A673 (cell line): Measurements from ENCODE around the gene CMBL.

Experiments
- EZH2 ChIP-seq: fragments of 200-600 bp; sonication (generic); IDR thresholded peaks from 2 replicates; pipeline ENCODE4 v1.6.1; 2017; ENCODE audit warnings: borderline replicate concordance, low read depth, mild to moderate bottlenecking, mixed read lengths, antibody characterized with exemption, low read length; ENCODE audit not compliant: poor library complexity, severe bottlenecking
- TF ChIP-seq, protein P1 (sequence below): fragments of 300-800, 200-600 bp; sonication (generic); conservative IDR thresholded peaks from 2 replicates; pipeline ENCODE4 v1.5.1; 2017; ENCODE audit warnings: low read depth, mild to moderate bottlenecking, antibody characterized with exemption, low read length, moderate library complexity, mixed read lengths

DNA sequence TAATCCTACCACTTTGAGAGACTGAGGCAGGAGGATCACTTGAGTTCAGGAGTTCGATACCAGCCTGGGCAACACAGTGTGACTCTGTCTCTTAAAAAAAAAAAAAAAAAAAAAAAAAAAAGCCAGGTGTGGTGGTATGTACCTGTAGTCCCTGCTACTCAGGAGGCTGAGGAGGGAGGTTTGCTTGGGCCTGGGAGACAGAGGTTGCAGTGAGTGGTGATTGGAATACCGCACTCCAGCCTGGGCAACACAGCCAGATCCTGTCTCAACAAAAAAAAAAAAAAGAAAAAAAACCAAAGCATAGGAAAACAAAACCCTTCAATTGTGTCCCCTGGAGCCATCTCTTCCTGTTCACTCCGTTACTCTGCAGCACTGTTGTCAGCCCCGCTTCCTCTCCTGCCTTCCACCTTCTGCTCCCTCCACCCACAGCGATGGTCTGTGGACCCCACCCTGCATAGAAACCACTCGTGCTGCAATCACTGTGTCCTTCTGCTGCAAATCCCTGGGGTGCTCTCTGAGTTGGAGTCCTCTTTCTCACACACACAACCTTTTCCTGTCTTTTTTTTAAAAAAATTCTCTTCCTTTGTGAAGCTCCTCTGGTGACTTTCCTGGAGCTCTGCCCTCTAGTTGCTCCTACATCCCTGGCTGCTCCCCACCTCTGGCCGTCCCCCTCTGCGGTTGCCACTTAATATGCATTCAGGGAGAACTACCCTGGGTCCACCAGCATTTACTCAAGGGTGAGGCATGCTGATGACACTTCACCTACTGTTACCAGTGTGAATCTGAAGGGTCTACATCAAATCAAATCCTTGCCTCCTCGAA, 35.4 kb downstream of the CMBL start:
- TF ChIP-seq, protein P1, sequence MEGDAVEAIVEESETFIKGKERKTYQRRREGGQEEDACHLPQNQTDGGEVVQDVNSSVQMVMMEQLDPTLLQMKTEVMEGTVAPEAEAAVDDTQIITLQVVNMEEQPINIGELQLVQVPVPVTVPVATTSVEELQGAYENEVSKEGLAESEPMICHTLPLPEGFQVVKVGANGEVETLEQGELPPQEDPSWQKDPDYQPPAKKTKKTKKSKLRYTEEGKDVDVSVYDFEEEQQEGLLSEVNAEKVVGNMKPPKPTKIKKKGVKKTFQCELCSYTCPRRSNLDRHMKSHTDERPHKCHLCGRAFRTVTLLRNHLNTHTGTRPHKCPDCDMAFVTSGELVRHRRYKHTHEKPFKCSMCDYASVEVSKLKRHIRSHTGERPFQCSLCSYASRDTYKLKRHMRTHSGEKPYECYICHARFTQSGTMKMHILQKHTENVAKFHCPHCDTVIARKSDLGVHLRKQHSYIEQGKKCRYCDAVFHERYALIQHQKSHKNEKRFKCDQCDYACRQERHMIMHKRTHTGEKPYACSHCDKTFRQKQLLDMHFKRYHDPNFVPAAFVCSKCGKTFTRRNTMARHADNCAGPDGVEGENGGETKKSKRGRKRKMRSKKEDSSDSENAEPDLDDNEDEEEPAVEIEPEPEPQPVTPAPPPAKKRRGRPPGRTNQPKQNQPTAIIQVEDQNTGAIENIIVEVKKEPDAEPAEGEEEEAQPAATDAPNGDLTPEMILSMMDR, result no peak
- no peak for TF ChIP-seq EZH2
